SH-SY5Y (cell line): ENCODE results near the gene NR6A1.
A peak's percentile ranks its signal among the peaks of the same experiment; 100 is the strongest.

ENCODE experiments used
- GATA2 ChIP-seq: IDR thresholded peaks from 2 replicates; pipeline ENCODE4 v1.6.1; 2011; ENCODE audit warnings: mild to moderate bottlenecking, low read depth, low read length
- GATA3 ChIP-seq: IDR thresholded peaks from 2 replicates; pipeline ENCODE4 v1.6.1; 2011; ENCODE audit warnings: low read depth, mild to moderate bottlenecking, low read length, moderate library complexity

The NR6A1 gene

DNA sequence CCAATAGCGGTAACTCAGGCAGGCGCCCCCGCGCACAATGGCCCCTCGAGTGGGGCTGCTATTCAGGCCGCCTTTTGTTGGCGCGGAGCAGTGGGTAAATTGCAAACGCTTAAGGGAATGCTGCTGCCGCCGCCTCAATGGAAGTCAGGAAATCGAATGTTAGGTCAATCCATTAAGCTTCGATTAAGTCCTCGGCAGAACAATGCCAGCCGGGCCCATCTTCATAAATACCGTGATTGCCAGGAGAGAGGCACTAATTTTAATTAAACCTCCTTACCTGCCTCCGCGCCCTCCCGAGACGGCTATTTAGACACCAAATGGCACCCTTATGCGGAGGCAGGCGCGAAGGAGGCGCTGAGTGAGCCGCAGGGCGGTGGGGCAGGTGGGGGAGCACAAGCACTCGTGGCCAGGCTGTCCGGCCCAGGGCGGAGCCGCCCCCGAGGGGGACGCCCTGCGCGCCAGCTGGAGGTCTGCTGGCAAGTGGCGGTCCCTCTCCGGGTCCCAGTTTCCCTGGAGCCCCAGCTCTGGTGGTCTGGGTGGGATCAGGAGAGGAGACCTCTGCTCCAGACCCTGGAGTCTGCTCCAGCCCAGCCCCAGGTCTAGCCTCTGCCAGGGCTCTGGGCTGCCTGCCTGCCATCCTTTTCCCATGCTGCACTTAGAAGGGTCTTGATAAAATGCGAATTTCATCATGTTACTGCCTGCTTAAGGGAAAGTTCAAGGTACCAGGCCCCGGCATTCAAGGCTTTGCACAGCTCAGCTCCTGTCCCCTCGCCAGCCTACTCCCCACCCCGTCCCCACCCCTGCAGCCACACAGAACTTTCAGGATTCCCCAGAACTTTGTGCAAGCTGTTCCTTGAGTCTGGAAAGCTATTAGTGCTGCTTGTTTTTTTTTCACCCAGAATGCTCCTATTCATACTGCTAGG lies 283.6 kb downstream of the NR6A1 start:
- TF ChIP-seq GATA3 (no peak), GATA2 (no peak)

DNA sequence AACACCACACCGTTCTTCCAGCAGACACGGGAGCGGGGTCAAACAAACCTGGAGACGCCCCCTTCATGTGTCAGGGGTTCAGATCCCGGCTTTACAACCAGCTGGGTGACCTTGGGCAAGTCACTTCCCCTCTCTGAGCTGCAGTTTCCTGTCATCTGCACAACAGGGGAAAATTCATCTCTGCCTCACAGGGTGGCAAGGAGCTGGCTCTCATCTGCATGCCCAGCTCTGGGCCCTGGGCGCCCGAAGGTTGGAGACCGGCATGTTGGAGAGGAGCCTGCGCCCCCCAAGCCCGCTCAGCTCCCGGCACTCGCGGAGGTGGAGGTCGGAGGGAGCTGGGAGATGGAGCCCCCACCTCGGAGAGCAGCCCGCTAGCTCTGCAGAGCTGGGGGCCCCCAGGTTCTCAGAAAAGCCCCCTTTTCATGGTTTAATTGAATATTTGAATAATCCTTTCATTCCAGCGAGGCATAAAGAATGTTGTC lies 284.3 kb downstream of the NR6A1 start:
- no peak for TF ChIP-seq GATA2
- no peak for TF ChIP-seq GATA3

DNA sequence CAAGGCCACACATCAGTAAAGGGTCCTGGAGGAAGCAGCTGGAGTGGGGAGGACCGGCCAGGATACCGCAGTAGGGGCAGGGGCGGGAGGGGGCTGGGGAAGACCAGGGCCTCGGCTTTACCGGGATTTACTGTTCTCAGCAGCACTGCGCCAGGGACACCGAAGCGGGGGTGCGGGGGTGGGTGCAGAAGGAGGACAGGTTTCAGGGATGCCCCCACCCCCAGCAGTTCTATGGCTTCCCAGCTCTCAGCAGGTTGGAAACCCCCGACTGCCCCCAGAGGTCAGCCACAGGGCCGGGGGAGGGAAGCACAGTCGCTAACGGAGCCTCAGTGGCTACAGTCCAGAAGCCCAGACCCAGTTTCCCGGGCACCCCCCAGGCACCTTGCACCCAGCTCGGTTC lies 285.2 kb downstream of the NR6A1 start:
- no peak for TF ChIP-seq GATA3
- no peak for TF ChIP-seq GATA2

DNA sequence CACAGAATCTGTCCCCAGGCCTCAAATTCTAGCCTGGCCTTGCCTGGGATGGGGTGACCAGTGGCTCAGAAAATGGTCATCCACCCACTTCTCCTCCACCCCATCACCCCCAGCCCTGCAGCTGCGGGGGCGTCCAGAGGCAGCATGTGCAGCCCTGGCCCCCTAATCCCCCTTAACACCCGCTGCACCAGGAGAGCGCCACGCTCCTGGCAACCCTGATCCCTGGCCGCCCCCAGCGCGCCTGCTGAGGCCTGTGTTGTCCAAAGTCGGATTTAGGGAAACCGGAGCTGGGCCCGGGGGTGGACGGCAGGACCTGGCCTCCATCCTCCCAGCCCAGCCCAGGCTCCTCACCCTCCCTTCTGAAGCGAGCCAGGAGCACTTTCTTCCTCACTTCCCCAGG lies 285.9 kb downstream of the NR6A1 start:
- no peak for TF ChIP-seq GATA3
- TF ChIP-seq GATA2: no peak

DNA sequence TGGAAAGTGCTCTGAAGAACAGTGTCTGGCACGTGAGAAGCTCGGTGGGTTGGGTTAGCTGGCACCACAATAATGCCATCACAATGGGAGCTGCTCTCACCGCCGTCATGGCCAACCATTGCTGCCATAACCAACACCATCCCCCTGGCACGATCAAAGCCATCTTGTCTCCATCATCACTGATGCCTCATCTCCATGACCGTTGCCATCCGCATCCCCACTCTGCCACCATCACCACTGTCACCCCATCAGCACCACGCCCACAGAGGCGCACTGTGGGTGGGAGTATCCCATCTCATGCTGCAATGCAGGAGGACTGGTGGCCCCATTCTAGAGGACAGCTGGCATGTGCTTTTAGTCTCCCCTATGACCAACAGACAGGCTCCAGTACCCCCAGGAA lies 287.6 kb downstream of the NR6A1 start:
- TF ChIP-seq GATA2: no peak

DNA sequence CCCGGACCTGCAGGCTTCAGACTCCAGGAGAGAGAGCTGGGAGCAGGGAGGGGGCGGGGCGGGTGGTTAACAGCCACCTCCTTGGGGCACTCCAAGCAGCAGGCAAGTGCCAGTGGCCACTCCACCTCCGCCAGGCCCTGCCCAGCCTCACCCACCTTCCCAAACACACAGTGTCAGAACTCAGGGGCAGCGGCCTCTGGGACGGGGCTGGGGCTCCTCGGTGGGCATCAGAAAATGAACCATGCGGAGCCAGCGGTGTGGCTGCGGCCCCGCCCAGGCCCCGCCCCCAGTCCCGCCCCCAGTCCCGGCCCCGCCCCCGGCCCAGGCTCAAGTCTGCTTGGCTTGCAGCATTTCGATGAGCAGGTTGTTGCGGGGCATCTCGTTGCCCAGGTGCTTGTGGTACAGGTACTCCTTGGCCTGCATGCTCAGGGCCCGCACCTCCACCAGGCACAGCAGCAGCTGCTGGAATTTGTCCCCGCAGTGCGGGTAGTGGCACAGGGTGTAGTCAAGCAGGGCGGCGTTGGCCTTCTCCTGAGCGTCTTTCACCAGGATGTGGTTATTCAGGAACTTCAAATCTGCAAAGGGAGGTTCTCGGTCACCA lies 288.6 kb downstream of the NR6A1 start:
- TF ChIP-seq GATA3: no peak
- no peak for TF ChIP-seq GATA2

DNA sequence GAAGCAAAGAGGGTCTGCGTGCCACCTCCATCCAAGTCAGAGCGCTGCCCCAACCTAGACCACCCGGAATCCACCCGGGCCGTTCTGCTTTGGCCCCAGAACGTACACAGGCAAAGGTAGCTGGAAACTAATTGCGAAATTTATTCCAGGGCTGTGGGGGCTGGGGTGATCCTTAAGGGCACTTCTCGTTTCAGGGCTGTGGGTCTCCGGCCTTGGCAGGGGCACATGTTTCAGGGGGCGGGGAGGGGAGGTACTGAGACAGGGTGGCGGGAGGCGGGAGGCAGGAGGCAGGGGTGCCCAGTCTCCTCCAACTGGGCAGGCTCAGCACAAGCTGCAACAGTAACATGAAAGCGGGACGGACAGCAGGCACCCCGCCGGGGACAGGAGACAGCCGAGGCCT lies 290.0 kb downstream of the NR6A1 start:
- TF ChIP-seq GATA2: no peak
- no peak for TF ChIP-seq GATA3

DNA sequence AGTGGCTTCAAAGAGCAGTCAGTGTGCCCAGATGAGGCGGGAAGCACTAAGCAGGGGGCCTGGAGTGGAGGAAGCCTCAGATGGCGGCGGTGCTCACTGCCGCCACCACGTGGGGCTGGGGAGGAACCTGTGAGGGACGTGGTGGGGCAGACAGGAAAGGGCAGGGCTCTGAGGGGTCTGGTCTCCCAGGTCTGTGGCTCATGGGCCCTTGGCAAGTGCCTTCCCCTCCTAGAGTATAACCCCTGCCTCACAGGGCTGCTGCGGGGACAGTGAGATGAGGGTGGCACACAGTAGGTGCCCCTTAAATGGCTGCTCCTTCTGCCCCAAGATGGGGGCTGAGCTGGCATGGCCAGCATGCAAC lies 290.5 kb downstream of the NR6A1 start:
- no peak for TF ChIP-seq GATA2
- TF ChIP-seq GATA3: no peak

DNA sequence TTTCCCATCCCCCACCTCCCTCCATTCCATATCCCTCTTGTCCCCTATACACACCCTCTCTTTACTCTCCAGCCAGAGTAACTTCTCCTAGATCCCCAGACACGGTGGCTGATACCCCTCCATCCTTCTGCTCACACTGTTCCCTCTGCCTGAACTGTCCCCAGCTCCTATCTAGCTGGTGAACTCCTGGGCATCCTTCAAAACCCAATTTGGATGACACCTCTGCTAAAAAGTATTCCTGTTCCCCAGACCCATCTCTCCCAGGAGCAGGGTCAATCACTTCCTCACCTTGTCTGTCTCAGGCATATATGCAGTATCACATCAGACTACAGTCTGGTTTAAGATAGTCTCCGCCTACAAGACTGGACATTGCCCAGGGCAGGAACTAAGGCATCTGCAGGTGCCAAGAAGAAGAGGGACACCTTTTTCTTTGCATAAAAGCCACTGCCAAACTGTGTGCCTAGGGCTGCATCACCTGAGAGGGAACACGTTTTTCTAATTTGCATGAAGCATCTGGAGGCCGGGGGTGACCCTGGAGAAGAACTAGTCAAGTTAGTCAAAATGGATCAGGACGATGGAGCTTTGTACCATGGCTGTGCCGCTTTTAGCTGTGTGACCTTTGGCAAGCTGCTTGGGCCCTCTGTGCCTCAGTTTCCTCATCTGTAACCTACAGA lies 291.0 kb downstream of the NR6A1 start:
- TF ChIP-seq GATA2: no peak
- no peak for TF ChIP-seq GATA3

DNA sequence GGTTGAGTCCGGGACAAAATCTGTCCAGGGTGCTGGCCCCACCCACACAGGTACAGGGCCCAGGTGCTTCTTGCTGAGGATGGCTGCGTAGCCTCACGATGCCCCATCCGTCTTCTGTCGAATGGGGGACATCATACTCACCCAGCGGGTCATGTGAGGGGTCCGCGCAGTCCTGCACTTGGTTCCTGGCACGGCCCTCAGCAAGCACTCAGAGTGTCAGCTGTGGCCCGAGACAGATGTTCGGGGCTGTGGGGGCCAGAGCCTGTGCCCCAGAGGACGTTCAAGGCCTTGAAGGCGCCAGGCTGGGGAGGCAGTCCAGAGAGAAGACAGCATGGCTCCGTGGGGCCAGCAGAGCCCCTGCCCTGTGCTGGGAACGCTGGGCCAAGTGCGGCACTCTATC lies 291.7 kb downstream of the NR6A1 start:
- TF ChIP-seq GATA2: no peak

DNA sequence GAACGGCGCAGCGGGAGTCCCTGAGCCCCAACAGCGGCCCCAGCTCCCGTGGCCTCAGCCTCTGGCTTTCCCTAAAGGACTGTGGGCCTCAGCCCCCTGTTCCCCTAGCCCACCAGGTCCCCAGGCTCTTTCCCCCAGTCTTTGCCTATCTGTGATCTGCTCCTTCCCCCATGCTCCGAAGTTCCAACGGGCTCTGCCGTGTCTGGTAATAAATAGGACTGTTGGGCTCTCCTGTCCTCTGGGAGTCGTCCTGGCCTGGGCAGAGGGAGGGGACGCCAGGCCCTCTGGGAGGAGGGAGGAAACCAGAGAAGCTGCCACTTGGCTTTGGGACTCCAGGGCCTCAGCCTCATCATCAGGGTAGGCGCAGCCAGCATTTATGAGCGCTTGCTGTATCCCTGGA lies 292.8 kb downstream of the NR6A1 start:
- TF ChIP-seq GATA2: peak; percentile 33; the same call in 1 of the 2 replicates
- no peak for TF ChIP-seq GATA3

DNA sequence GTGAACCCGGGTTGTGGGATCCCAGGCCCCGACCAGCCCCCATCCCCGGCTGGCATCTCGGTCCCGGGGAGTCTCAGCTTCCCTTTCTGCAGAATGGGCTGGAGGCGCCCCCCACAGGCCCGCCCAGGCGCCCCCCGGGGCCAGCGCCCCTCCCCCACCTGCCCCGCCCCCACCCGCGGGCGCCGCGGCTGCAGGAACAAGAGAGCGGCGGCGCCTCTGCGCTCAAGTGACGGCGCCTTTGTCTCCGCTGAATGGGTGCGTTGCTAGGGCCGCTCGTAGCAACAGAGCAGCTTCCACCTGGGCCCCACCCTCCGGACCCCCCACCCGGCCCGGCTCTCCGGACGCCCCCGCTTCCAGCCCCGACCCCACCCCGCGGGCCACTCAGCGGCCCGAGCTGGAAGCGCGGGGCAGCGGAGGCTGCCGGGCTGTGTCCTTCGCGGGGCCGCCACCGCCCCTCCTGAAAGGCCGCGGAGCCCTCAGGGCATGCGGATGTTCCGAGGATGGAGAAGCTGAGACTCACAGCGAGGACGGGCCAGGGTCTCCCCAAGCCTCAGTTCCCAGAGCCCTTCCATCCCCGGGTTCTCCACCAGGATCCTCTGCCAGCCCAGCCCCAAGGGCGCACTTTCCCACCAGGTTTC lies 293.3 kb downstream of the NR6A1 start:
- TF ChIP-seq GATA2 (no peak), GATA3 (no peak)

DNA sequence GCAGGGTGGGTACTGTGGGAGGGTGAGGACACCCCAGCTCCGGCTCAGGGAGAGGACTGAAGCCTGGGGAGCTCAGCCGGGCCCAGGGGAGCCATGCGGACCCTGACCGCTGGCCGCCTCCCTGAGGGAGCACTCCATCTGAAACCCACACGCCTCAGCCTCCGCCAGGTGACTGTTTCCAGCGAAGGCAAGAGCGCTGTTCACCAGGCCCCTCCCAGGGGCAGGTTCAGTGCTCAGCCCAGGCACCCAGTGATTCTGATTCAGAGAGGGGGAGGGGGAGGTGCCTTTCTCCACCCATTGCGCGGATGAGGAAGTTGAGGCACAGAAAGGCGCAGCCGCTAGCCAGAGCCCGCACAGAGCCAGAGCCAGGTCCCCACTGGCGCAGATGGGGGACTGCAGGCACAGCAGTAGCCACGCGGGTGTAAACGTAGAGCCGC lies 293.9 kb downstream of the NR6A1 start:
- no peak for TF ChIP-seq GATA2
- TF ChIP-seq GATA3: no peak

DNA sequence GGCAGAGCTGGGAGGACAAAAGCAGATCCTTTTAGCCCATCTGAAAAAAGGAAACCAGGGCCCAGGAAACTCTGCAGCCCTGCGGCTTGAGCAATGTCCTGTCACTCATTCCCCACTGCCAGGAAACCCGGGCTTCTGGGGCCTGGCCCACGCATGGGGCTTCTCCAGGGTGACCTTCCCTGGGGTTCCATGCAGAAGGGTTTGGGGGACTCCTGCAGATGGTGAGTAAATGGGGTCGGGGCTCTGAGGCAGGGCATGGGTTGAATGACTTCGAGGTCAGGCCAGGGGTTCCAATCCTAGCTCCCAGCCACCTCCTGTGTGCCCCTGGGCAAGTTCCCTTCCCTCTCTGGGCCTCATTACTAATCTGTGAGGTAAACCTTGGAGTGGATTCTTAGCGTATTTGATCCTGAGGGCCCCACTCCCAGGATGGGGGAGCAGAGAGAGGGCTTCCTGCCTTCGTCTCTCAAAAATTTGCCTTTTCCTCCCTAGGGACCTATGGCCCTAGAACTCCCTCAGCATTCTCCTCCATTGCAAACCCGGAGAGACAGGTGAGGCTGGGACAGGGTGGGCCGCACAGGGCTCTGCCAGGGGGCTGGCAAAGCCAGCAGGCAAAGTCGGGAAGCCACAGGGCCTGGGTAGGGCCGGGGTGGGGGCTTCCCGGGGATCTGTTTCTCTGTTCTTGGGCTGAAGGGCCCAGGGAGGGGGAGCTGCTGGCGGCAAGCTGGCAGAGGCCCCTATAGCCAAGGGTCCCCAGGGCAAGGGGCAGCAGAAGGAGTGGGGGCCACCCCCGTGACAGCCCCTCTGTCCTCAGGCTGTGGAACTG lies 295.0 kb downstream of the NR6A1 start:
- TF ChIP-seq GATA3: no peak
- TF ChIP-seq GATA2: no peak

DNA sequence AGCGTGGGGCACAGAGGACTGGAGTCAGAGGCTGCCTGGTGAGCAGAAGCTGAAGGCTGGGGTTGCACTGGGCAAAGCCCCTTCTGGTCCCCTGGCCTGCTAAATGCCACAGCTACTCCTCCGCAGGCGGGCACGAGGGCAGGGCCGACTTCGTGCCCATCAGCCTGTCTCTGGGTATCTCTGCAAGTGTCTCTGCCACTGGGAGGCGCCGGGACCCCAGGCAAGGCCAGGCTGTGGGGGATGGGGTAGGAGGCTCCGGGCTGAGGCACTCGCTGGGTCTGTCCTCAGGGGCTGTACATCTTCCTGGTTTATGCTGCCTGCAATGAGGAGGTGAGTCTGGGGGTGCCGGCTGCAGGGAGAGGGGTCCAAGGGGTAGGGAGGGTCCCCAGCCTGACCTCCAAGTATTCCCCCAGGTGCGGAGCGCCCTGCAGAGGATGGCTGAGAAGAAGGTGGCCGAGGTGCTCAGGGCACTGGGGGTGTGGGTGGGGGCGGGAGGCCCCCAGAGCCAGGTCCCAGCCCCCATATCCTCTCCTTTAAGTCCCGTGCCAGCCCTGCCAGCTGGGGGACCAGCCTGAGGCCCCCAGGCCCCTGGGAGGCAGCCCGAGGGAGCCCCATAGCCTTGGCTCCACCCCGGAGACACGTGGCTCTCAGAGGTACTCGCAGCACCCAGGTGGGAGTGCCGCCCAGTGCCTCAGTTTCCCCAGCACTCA lies 295.8 kb downstream of the NR6A1 start:
- TF ChIP-seq GATA2: no peak
- TF ChIP-seq GATA3: no peak
